Endothelial cell of hepatic sinusoid (primary cell): Measurements from ENCODE around the gene OR8B3.
"Not testable (repeated sequence)": the region's sequence is repeated elsewhere in the genome, so short reads cannot be mapped to it uniquely, and the experiment has no call there.

Source experiments
- in situ Hi-C: cut with HindIII; loops from 2 replicates; pipeline ENCODE4 v1.10.0; 2017; ENCODE audit warnings: low sequenced_read_pairs

Gene OR8B3

GRCh38 chr11:124398924-124399323 lies at the start of gene OR8B3:
TSS of gene OR8B3 (minus strand) at chr11:124399024. CDS start at chr11:124397351, 1,673 bp downstream.
- in situ Hi-C loops, result no loop called here

- in situ Hi-C loops, result no loop called here
These were observed 48.1 kb upstream of the OR8B3 start for GRCh38 chr11:124446916-124447315.

- in situ Hi-C loops, result no loop called here
These were observed 46.9 kb upstream of the OR8B3 start, which contains the start of gene OR8B8 for GRCh38 chr11:124445646-124446150. TSS of gene OR8B8 (minus strand) at chr11:124445696. CDS start at chr11:124441085, 4,611 bp downstream.

GRCh38 chr11:124442847-124443246 lies 44.0 kb upstream of the OR8B3 start:
- in situ Hi-C loops, result no loop called here

- in situ Hi-C loops, result no loop called here
These were observed 43.6 kb upstream of the OR8B3 start for GRCh38 chr11:124442442-124442841.

- in situ Hi-C loops, result no loop called here
These were observed 42.7 kb upstream of the OR8B3 start for GRCh38 chr11:124441519-124441918.

- in situ Hi-C loops, result no loop called here
These were observed 42.3 kb upstream of the OR8B3 start for GRCh38 chr11:124441081-124441480.

GRCh38 chr11:124440608-124441007 lies 41.8 kb upstream of the OR8B3 start:
- in situ Hi-C loops, result no loop called here

- in situ Hi-C loops, result no loop called here
These were observed 35.9 kb upstream of the OR8B3 start for GRCh38 chr11:124434699-124435098.

GRCh38 chr11:124429599-124429998 lies 30.8 kb upstream of the OR8B3 start:
- in situ Hi-C loops, result no loop called here

- in situ Hi-C loops, result no loop called here
These were observed 25.6 kb upstream of the OR8B3 start, which contains the start of gene OR8B4 for GRCh38 chr11:124424384-124424921. TSS of gene OR8B4 (minus strand) at chr11:124424871. CDS start at chr11:124424871, 0 bp downstream.

- in situ Hi-C loops, result no loop called here
These were observed 22.2 kb upstream of the OR8B3 start for GRCh38 chr11:124421043-124421442.

GRCh38 chr11:124415356-124415923 lies 16.6 kb upstream of the OR8B3 start:
- in situ Hi-C loops, result no loop called here

GRCh38 chr11:124409906-124410305 lies 11.1 kb upstream of the OR8B3 start:
- in situ Hi-C loops, result no loop called here

- in situ Hi-C loops, result no loop called here
These were observed 6.8 kb upstream of the OR8B3 start for GRCh38 chr11:124405581-124405980.

GRCh38 chr11:124403186-124403585 lies 4.4 kb upstream of the OR8B3 start:
- in situ Hi-C loops, result not testable (repeated sequence)

GRCh38 chr11:124402326-124402922 lies 3.6 kb upstream of the OR8B3 start:
- in situ Hi-C loops, result no loop called here

- in situ Hi-C loops, result not testable (repeated sequence)
These were observed 2.0 kb downstream of the OR8B3 start for GRCh38 chr11:124396847-124397246.

- in situ Hi-C loops, result no loop called here
These were observed 4.4 kb downstream of the OR8B3 start for GRCh38 chr11:124394408-124394807.

GRCh38 chr11:124384399-124384798 lies 14.4 kb downstream of the OR8B3 start, which contains the start of gene OR8B2:
TSS of gene OR8B2 (minus strand) at chr11:124384499. CDS start at chr11:124383343, 1,156 bp downstream.
- in situ Hi-C loops, result no loop called here

GRCh38 chr11:124382857-124383256 lies 16.0 kb downstream of the OR8B3 start:
- in situ Hi-C loops, result not testable (repeated sequence)

GRCh38 chr11:124380585-124380984 lies 18.2 kb downstream of the OR8B3 start:
- in situ Hi-C loops, result no loop called here
